ENCODE data around the gene RXRA.

DNA sequence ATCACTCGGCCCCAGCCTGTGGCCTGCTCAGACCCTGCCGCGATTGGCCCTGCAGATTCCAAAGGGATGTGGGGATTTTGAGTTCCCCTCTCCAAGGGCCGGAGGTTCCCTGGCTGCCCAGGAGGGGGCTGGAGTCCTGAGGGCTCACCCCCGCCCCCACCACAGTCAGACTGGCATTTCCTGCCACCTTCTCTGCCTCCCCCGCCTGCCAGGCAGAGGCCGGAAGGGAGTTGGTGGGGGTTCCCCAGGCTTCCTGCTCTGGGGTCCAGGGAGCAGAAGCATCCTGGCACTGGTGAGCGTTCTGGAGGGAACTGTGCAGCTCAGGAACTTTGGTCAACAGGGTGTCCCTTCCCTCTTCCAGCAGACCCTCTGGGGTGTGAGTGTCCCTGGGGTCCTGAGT, 70.6 kb downstream of the RXRA start:
- TF ChIP-seq, protein P1, sequence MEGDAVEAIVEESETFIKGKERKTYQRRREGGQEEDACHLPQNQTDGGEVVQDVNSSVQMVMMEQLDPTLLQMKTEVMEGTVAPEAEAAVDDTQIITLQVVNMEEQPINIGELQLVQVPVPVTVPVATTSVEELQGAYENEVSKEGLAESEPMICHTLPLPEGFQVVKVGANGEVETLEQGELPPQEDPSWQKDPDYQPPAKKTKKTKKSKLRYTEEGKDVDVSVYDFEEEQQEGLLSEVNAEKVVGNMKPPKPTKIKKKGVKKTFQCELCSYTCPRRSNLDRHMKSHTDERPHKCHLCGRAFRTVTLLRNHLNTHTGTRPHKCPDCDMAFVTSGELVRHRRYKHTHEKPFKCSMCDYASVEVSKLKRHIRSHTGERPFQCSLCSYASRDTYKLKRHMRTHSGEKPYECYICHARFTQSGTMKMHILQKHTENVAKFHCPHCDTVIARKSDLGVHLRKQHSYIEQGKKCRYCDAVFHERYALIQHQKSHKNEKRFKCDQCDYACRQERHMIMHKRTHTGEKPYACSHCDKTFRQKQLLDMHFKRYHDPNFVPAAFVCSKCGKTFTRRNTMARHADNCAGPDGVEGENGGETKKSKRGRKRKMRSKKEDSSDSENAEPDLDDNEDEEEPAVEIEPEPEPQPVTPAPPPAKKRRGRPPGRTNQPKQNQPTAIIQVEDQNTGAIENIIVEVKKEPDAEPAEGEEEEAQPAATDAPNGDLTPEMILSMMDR (IDR thresholded peaks at IDR 0.05; ENCODE audit: low read length), result no peak
- TF ChIP-seq EZH2 (IDR thresholded peaks at IDR 0.05; ENCODE audit: borderline replicate concordance, low read length), result no peak
